GM12878 (cell line): ENCODE results near the gene GRK1.

Source experiments
- CBX5 ChIP-seq: sonication (generic); IDR thresholded peaks from 2 replicates; pipeline ENCODE4 v1.6.1; 2016; ENCODE audit warnings: low read depth, moderate library complexity, mild to moderate bottlenecking, inconsistent platforms
- MAX ChIP-seq: IDR thresholded peaks from 2 replicates; pipeline ENCODE4 v1.6.1; 2012; ENCODE audit warnings: low read depth, low read length, improper control_type of control experiment
- NR2F1 ChIP-seq: fragments of 450-650 bp; conservative IDR thresholded peaks from 2 replicates; pipeline ENCODE4 v1.6.1; 2017; ENCODE audit warnings: mild to moderate bottlenecking
- PAX5 ChIP-seq: IDR thresholded peaks from 2 replicates; pipeline ENCODE4 v1.6.1; 2011; ENCODE audit warnings: low read depth, low read length, borderline replicate concordance
- REST ChIP-seq: IDR thresholded peaks from 2 replicates; pipeline ENCODE4 v1.6.1; 2012; ENCODE audit warnings: mild to moderate bottlenecking, low read depth, low read length
- ZNF384 ChIP-seq: IDR thresholded peaks from 2 replicates; pipeline ENCODE4 v1.6.1; 2012; ENCODE audit warnings: low read depth, mild to moderate bottlenecking, low read length, improper control_type of control experiment, borderline replicate concordance
- TF ChIP-seq, protein P1 (sequence below), 3 experiments: IDR thresholded peaks in 2 of 3; conservative IDR thresholded peaks in 1 of 3; 2 replicates each; pipeline ENCODE4 v1.5.1; 2011; ENCODE audit warnings: low read depth in 3 of 3, low read length in 3 of 3, mild to moderate bottlenecking in 3 of 3, control low read depth in 2 of 3, moderate library complexity in 2 of 3, inconsistent platforms in 1 of 3, mixed read lengths in 1 of 3; ENCODE audit not compliant: control insufficient read depth in 2 of 3, insufficient read depth in 1 of 3; ENCODE audit errors: extremely low read depth in 1 of 3

- TF ChIP-seq REST (no peak), ZNF384 (no peak), MAX (no peak), CBX5 (no peak), NR2F1 (no peak), PAX5 (no peak)
- TF ChIP-seq, protein P1, sequence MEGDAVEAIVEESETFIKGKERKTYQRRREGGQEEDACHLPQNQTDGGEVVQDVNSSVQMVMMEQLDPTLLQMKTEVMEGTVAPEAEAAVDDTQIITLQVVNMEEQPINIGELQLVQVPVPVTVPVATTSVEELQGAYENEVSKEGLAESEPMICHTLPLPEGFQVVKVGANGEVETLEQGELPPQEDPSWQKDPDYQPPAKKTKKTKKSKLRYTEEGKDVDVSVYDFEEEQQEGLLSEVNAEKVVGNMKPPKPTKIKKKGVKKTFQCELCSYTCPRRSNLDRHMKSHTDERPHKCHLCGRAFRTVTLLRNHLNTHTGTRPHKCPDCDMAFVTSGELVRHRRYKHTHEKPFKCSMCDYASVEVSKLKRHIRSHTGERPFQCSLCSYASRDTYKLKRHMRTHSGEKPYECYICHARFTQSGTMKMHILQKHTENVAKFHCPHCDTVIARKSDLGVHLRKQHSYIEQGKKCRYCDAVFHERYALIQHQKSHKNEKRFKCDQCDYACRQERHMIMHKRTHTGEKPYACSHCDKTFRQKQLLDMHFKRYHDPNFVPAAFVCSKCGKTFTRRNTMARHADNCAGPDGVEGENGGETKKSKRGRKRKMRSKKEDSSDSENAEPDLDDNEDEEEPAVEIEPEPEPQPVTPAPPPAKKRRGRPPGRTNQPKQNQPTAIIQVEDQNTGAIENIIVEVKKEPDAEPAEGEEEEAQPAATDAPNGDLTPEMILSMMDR (IDR thresholded peaks at IDR 0.05 in 2 of 3, conservative IDR thresholded peaks at IDR 0.05 in 1 of 3; ENCODE audit: control insufficient read depth in 2 of 3, extremely low read depth in 1 of 3, insufficient read depth in 1 of 3, low read depth in 3 of 3, low read length in 3 of 3) = no peak
Measured at GRCh38 chr13:113628291-113629270, 38.4 kb upstream of the GRK1 start.
